GM12874 (cell line): ENCODE data around the gene GABPB1.

Experiments used
- TF ChIP-seq, protein P1 (sequence below): IDR thresholded peaks from 2 replicates; pipeline ENCODE4 v1.5.1; 2011; ENCODE audit warnings: low read depth, mild to moderate bottlenecking, control low read depth, low read length, moderate library complexity; ENCODE audit not compliant: insufficient read depth

Gene GABPB1

DNA sequence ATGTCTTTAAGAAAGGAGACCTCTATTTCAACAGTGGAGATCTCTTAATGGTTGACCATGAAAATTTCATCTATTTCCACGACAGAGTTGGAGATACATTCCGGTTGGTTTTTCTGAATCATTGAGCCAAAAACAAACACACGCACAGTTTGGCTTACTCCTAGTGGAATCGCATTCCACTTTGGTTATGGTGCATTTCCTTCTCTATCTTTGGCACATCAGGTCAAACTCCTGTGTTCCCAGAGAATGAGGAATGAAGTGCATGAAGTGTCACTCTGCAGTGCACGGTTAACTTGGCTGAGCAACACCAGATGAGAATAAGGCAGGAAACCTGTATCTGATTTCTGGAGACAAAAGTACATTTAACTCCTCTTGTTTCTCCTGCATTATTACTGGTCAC lies 127.9 kb downstream of the GABPB1 start:
- TF ChIP-seq, protein P1, sequence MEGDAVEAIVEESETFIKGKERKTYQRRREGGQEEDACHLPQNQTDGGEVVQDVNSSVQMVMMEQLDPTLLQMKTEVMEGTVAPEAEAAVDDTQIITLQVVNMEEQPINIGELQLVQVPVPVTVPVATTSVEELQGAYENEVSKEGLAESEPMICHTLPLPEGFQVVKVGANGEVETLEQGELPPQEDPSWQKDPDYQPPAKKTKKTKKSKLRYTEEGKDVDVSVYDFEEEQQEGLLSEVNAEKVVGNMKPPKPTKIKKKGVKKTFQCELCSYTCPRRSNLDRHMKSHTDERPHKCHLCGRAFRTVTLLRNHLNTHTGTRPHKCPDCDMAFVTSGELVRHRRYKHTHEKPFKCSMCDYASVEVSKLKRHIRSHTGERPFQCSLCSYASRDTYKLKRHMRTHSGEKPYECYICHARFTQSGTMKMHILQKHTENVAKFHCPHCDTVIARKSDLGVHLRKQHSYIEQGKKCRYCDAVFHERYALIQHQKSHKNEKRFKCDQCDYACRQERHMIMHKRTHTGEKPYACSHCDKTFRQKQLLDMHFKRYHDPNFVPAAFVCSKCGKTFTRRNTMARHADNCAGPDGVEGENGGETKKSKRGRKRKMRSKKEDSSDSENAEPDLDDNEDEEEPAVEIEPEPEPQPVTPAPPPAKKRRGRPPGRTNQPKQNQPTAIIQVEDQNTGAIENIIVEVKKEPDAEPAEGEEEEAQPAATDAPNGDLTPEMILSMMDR = no peak

DNA sequence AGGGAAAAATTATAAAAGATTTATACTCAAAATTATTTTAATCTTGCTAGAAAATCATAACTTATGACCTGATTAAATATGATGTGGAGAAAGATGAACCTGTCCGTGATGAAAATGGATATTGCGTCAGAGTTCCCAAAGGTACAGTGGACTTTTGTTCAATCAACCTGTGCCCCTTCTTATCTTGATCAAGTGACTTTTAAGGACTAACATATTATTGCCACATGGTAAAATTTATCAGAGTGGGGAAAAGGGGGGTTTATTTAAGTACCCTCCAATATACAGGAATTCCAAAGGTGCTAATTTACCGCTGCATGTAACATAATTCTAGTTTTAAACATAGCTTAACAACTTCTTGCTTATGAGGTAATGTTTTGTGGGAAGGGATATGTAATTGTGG lies 129.1 kb downstream of the GABPB1 start:
- TF ChIP-seq, protein P1 = no peak
